ENCODE results near the gene CASP2.
"Not testable (repeated sequence)": the region's sequence is repeated elsewhere in the genome, so short reads cannot be mapped to it uniquely, and the experiment has no call there.

Gene CASP2

GRCh38 chr7:143287935-143288826, at the start of gene CASP2:
TSS of gene CASP2 (plus strand) at chr7:143288351. CDS start at chr7:143288456, 105 bp downstream.
- FAIRE-seq: no peak

DNA sequence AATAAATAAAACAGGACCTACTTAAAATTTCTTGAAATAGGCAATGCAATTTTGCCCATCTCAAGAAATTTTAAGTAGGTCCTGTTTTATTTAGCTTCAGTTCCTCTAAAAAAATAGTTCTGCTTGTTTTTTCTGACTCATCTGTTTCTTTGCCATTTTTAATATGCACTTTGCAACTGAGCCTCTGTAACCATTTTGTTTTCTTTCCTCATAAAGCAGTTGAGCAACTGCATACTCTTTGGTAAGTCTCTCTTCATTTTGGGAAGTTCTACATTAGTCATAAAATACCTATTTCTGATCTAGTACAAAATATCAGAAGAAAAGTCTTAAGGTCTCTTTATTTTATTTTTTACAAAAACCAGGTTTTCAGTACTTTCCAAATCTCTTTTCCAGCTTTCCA, 48.3 kb upstream of the CASP2 start:
- no peak for FAIRE-seq

DNA sequence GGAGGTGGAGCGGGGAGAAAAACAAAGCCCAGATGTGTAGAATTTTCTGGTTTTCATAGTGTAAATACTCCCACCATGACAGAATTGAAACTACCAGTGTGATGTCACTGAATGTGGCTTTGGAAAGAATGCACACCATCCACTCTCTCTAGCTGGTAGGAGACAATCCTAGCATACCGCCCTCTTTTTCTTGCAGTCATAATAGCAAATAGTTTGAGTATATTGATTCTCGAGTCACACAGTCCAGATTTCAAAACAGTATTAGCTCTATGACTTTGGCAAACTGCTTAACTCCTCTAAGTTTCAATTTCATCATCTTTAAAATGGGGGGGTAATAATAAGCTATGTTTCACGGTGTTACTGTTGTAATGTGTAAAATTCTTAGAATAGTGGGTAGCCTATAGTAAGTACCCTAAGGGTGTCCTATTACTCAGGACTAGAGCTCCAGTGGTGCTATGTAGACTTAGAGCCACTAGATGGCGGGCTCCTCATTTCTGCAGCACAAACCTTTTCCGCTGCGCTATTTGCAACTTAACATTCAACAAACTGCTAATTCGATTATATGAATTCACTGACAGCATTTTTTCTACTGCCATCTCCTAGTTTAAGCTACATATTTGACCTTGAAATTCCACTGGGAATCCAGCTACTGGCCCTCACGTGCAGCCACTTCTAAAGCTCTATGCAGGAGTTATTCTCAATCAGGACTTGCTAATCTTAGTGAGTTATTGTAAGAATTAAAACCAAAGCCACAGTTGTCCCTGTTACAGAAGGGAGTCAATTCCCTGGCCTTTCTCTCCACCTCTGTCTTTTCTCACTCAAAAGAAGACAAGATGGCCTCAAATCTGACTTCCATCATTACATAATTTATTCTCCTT, 47.6 kb upstream of the CASP2 start:
- FAIRE-seq: peak; percentile 66

DNA sequence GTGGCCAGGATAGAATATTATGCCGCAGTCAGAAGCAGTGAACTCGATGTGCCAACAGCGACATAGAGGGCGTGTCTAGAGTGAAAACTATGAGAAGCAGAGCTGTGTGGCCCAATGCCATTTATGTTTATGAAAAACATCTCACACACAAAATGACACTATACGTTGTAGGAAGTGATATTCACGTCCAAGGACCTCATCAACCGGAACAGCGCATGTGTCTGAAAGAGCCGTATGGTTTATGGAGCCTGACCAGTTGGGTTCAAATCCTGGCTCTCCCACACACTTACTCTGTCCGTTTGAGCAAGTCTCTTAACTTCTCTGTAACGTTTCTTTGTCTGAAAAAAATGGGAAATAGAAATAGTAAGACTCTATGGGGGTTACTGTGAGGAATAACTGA, 45.8 kb upstream of the CASP2 start:
- FAIRE-seq: no peak

DNA sequence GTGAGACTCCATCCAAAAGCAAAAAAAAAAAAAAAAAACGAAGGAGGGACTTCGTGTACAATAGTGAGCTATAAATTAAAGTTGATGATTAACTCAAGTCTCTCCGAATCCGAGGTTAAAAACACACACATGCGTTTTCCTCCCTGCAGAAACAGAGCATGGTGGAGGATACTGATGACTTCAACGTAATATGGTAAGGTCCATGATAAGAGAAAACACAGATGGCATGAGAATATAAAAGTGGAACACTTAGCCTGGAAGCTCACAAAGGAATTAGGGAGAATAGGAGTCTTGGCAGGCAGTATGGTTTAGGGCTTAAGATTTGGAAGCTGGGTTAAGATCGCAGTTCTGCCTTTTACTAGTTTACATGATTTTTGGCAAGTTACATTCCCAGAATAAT, 45.0 kb upstream of the CASP2 start:
- no peak for FAIRE-seq

- no peak for FAIRE-seq
These were observed 44.5 kb upstream of the CASP2 start for GRCh38 chr7:143243614-143244013.

GRCh38 chr7:143244321-143244720, 43.8 kb upstream of the CASP2 start:
- FAIRE-seq: no peak

DNA sequence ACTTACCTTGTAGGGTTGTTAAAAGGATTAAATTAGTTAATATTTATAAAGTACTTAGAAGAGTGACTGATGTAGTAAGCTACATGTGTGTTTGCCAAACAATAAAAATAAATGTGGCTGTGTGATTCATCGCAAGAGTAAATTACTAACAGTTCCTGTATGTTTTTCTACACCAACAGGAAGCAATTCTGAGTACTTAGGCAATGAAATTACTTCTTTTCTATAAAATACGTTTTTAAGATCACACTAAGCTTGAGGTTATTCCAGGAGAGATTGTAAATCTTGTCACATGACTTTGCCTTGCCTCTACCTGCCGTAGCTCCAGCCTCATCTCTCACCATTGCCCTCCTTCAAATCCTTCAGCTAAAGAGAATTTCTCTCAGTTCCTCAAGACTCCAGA, 43.0 kb upstream of the CASP2 start:
- no peak for FAIRE-seq

DNA sequence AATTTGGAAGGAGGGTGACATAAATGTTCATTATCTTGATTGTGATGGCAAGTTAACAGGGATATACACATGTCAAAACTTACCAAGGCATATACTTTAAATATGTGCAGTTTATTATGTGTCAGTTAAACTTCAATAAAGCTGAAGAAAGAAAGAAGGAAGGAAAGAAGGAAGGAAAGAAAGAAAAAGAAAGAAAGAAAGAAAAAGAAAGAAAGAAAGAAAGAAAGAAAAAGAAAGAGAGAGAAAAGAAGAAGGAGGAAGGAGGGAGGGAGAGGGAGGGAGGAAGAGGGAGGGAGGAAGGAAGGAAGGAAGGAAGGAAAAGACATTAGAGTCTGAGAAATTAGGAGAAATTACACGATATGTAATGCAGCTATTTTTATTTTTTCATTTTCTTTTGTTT, 40.8 kb upstream of the CASP2 start:
- FAIRE-seq: no peak

DNA sequence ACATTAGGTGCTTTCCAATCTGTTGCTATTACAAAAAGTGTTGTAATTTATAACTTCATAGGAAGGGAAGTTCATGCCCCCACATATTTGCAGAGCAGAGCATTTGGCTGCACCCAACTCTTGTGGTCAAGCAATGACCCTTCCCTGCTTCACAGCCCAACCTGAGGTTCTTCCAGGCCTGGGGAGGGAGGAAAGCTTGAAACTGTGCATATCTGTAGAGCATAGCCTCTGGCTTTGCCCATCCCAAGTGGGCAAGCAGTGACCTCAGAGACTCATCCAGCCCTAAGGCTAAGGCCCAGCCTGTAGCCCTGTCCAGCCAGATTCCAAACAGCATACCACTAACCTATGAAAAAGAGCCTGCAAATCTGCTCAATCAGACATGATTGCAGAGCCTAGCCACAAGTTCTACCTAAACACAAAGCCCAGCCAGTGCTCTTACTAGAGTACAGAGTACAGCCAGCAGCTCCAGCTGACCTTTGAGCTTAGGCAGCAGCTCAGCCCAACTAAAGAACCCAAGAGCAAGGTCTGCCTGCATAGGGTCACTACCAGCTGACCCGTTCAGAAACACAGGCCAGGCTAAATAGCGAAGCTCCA, 39.3 kb upstream of the CASP2 start:
- FAIRE-seq: no peak

GRCh38 chr7:143250199-143250598, 38.0 kb upstream of the CASP2 start:
- FAIRE-seq: no peak

DNA sequence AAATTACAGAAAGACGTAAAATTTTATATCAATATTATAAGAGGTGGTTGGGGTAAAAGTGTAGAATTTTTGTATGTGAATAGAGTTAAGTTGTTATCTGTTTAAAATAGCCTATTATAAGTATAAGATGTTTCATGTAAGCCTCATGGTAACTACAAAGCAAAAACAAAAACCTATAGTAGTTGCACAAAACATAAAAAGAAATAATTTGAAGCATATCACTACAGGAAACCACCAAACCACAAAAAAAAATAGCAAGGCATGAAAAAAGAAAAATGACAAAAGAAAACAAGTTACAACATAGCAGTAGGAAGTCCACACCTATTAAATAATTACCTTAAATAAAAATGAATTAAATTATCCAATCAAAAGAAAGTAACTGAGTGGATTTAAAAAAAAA, 37.3 kb upstream of the CASP2 start:
- FAIRE-seq: peak; percentile 4

- no peak for FAIRE-seq
These were observed 36.1 kb upstream of the CASP2 start for GRCh38 chr7:143252006-143252405.

- no peak for FAIRE-seq
These were observed 32.6 kb upstream of the CASP2 start for GRCh38 chr7:143255564-143255963.

GRCh38 chr7:143256325-143256724, 31.8 kb upstream of the CASP2 start:
- FAIRE-seq: no peak

DNA sequence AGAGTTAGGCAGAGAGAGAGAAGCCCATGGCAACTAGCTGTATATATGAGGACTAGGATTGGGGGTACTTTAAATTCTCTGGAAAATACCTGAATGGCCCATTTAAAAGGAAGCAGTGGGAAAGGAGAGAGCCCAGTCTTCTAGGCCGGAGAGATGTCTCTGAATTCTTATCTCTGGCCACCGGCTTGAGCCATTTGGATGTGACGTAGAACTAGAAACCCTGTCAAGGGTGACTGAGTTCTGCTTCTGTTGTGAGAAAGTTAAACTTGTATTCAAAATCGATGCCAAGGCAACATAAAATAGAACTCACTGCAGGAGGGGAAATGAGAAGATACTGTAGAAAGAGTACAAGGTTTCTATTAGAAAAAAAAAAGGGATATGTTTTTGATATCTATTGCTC, 31.2 kb upstream of the CASP2 start:
- FAIRE-seq: no peak

DNA sequence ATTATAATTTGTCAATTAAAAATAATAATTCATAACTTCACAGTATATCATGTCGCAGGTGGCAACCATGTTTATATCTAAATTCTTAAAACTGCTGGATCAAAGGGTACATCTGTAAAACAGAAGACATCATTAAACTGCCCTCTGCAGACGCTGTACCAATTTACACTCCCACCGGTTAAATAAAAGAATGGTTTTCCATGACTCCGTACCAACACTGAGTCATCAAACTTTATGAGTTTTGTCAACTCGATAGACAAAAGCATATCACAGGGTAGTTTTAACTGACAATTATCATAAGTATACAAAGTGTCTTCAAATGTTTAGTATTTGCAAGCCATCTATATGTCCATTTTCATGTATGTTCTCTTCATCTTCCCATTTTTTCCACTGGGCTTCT, 30.6 kb upstream of the CASP2 start:
- FAIRE-seq: no peak

DNA sequence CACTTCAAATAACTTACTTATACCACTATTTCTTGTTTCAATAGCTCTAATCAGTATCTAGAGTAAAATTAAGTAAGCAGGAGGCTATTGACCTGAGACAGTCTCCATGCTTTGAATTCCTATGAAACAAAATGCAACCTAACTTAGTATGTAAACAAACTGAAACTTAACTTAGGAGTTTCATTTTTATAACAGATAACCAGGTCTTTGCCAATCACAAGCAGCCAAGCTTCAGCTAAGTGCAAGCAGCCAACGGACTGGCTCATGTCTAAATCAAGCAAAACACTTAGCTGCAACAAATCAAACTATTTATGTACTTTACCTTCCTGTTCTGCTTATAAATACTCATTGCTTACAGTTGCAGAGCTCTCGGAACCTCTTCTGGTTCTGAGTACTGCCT, 29.3 kb upstream of the CASP2 start:
- no peak for FAIRE-seq

DNA sequence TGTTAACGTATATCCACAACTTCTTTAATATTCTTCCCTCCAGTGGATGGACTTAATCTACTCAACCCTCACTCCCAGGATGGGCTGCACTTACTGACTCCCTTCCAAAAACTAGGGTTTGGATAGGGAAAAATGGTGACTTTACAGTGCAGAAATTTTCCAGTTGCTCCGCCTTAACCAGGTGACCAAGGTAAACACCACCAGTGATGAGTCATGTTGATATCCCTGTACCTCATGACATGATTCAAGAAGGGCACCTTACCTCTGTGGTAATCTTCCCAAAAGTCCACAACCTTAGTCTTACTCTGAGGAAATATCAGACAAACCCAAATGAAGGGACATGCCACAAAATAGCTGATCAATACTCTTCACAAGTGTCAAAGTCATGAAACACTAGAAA, 28.4 kb upstream of the CASP2 start:
- no peak for FAIRE-seq

DNA sequence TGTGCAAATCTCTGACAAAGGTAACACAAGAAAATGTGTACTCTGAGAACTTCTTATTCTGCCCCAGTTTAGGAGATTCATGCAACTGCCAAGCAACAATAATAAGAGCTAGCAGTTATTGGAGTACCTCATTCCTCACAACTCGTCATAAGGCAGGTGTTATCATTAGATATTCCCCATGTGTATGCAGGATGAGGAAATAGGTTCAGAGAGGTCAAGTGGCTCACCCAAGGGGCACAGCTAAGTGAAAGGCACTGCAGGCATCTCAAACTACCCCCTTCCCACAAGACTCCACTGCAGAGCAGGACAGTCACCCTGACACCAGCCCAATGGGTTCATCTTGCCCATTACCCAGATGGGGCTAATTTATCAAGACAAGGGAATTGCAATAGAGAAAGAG, 26.2 kb upstream of the CASP2 start:
- no peak for FAIRE-seq

GRCh38 chr7:143263266-143264195, 24.6 kb upstream of the CASP2 start, which contains the start of gene GSTK1:
TSS of gene GSTK1 (plus strand) at chr7:143263441. CDS start at chr7:143263514, 73 bp downstream.
- no peak for FAIRE-seq

DNA sequence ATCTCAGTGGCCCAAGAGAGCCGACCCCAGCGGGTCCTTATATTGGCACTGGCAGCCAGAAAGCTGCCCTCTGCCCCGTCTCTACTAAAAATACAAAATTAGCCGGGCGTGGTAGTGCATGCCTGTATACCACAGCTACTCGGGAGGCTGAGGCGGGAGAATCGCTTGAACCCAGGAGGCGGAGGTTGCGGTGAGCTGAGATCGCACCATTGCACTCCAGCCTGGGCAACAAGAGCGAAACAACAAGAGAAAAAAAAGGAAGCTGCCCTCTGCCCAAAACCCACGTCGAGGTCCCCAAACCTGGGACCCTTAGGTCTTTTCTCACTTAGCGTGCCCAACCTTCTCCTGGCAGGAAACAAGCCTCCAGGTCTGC, 24.0 kb upstream of the CASP2 start:
- FAIRE-seq: not testable (repeated sequence)
